K562 (cell line): ENCODE measurements around the gene PARD3B. TPM values are rescaled to one million over a fixed set of nuclear protein-coding genes. Genes with fewer than 3 reads are reported as not detected.

Experiments
- ATAC-seq: fragments of 200-7000 bp; cut with Tn5 transposase; 3 replicates; pipeline ENCODE4 v1.9.1; 2020; ENCODE audit warnings: moderate library complexity
- BruUV-seq: library from RNA; stranded (reverse); fragments of 400-500 nt; replicated peaks from 2 replicates; lab custom pipeline; 2021; lab: Mats Ljungman, UMichigan
- CTCF ChIA-PET: fragments of 300-600 bp; formaldehyde crosslinking; extraction: SDS; loops from one replicate; lab custom pipeline; 2021; ENCODE audit warnings: low intra/inter-chr PET ratio; lab: Yijun Ruan, JAX
- POLR2A ChIA-PET: fragments of 300-600, 350-650 bp; sonication (Branson Sonifier 250); formaldehyde crosslinking; extraction: SDS; loops from one replicate; lab custom pipeline; 2021; ENCODE audit warnings: antibody characterized with exemption, inconsistent platforms; lab: Yijun Ruan, JAX
- DNase-seq, 4 experiments: peaks; one replicate each; pipeline versions ENCODE4 v3.0.0 to v3.0.0-alpha.2; 2011 to 2018; ENCODE audit warnings: low spot score in 3 of 4, mixed read lengths in 3 of 4; ENCODE audit errors: extremely low read depth in 1 of 4
- FAIRE-seq: peaks from 2 replicates; lab custom pipeline; 2011; peaks lifted over from hg19 to GRCh38; lab: Jason Lieb, UNC
- H2AFZ ChIP-seq: 2 replicates; pipeline ENCODE4 v1.6.0; 2011; ENCODE audit warnings: low read depth, low read length, control low read depth, inconsistent platforms
- H3K27ac ChIP-seq: fragments of 200-600 bp; 3 replicates; pipeline ENCODE4 v1.8.0; 2011; ENCODE audit warnings: low read depth, mild to moderate bottlenecking, control low read depth, inconsistent platforms, low read length, moderate library complexity, mixed read lengths; ENCODE audit errors: extremely low read depth
- H3K27me3 ChIP-seq, 2 experiments: fragments of 300-600 bp in 1 of 2; 2 replicates in 1 of 2; 3 replicates in 1 of 2; pipeline versions ENCODE4 v1.6.0 to v1.8.0; 2011; ENCODE audit warnings: inconsistent platforms in 2 of 2, low read length in 2 of 2, mild to moderate bottlenecking in 1 of 2, mixed read lengths in 1 of 2, moderate library complexity in 1 of 2; ENCODE audit not compliant: control insufficient read depth in 2 of 2, insufficient read depth in 2 of 2
- H3K36me3 ChIP-seq: fragments of 300-600 bp; 3 replicates; pipeline ENCODE4 v1.8.0; 2011; ENCODE audit warnings: mild to moderate bottlenecking, low read length, inconsistent platforms; ENCODE audit not compliant: control insufficient read depth, insufficient read depth
- H3K4me1 ChIP-seq, 2 experiments: fragments of 200-600 bp in 1 of 2; replicated peaks in 1 of 2; 2 replicates in 1 of 2; 3 replicates in 1 of 2; pipeline versions ENCODE4 v1.5.1 to v1.8.0; 2011; ENCODE audit warnings: inconsistent platforms in 2 of 2, low read length in 2 of 2, mild to moderate bottlenecking in 1 of 2, mixed read lengths in 1 of 2, moderate library complexity in 1 of 2; ENCODE audit not compliant: control insufficient read depth in 2 of 2, insufficient read depth in 2 of 2
- H3K4me2 ChIP-seq: 2 replicates; pipeline ENCODE4 v1.6.1; 2011; ENCODE audit warnings: low read length, control low read depth, inconsistent platforms, mixed read lengths; ENCODE audit not compliant: insufficient read depth
- H3K4me3 ChIP-seq: fragments of 200-600 bp; sonication (generic), shearing (Covaris generic); 2 replicates; pipeline ENCODE4 v1.5.1; 2016; ENCODE audit warnings: control low read depth, inconsistent platforms
- H3K79me2 ChIP-seq: fragments of 200-600 bp; 3 replicates; pipeline ENCODE4 v1.8.0; 2011; ENCODE audit warnings: low read length, inconsistent platforms; ENCODE audit not compliant: control insufficient read depth, insufficient read depth
- H3K9ac ChIP-seq, 2 experiments: 2 replicates each; pipeline versions ENCODE4 v1.6.0 to v1.6.1; 2011; ENCODE audit warnings: low read depth in 2 of 2, low read length in 2 of 2, control low read depth in 1 of 2, inconsistent platforms in 1 of 2, mild to moderate bottlenecking in 1 of 2, mixed read lengths in 1 of 2; ENCODE audit not compliant: insufficient read depth in 1 of 2
- H3K9me1 ChIP-seq: one replicate; pipeline ENCODE4 v1.6.0; 2011; ENCODE audit warnings: inconsistent platforms, mild to moderate bottlenecking, low read length, moderate library complexity; ENCODE audit not compliant: control insufficient read depth, insufficient read depth
- H3K9me3 ChIP-seq: replicated peaks from 2 replicates; pipeline ENCODE4 v1.5.1; 2011; ENCODE audit warnings: low read depth, low read length, inconsistent platforms; ENCODE audit not compliant: control insufficient read depth, insufficient read depth
- H4K20me1 ChIP-seq: replicated peaks from 2 replicates; pipeline ENCODE4 v1.6.1; 2011; ENCODE audit warnings: low read length, inconsistent platforms, mixed read lengths; ENCODE audit not compliant: control insufficient read depth, insufficient read depth
- ARHGAP35 ChIP-seq: fragments of 450-650 bp; IDR thresholded peaks from 2 replicates; pipeline ENCODE4 v1.6.1; 2018; ENCODE audit not compliant: partially characterized antibody
- CBX3 ChIP-seq, 2 experiments: IDR thresholded peaks; 1 replicate in 1 of 2; 2 replicates in 1 of 2; pipeline ENCODE4 v1.6.1; 2012; ENCODE audit warnings: inconsistent platforms in 2 of 2, low read length in 2 of 2, borderline replicate concordance in 1 of 2, control low read depth in 1 of 2
- ELK1 ChIP-seq: sonication (generic); formaldehyde crosslinking; IDR thresholded peaks from 2 replicates; pipeline ENCODE4 v1.8.1; 2022; ENCODE audit warnings: missing genetic modification reagents
- ETV1 ChIP-seq: fragments of 450-650 bp; conservative IDR thresholded peaks from 2 replicates; pipeline ENCODE4 v1.6.1; 2016; ENCODE audit warnings: missing genetic modification characterization, control low read depth, low read depth, missing compliant biosample characterization
- ETV6 ChIP-seq, 3 experiments: fragments of 150-350 bp in 1 of 3; sonication (generic) in 1 of 3; formaldehyde crosslinking in 1 of 3; IDR thresholded peaks; 2 replicates each; pipeline versions ENCODE4 v1.6.1 to v1.8.0; 2014 to 2022; ENCODE audit warnings: borderline replicate concordance in 2 of 3, low read depth in 2 of 3, antibody characterized with exemption in 1 of 3, low read length in 1 of 3, mild to moderate bottlenecking in 1 of 3, missing genetic modification reagents in 1 of 3
- JUND ChIP-seq, 2 experiments: IDR thresholded peaks; 2 replicates in 1 of 2; 3 replicates in 1 of 2; pipeline ENCODE4 v1.6.1; 2011; ENCODE audit warnings: borderline replicate concordance in 2 of 2, low read depth in 2 of 2, low read length in 2 of 2, improper control_type of control experiment in 1 of 2, missing biosample characterization in 1 of 2, missing genetic modification characterization in 1 of 2, missing genetic modification reagents in 1 of 2
- MYBL2 ChIP-seq, 2 experiments: fragments of 450-650 bp in 1 of 2; sonication (generic) in 1 of 2; formaldehyde crosslinking in 1 of 2; IDR thresholded peaks; 2 replicates each; pipeline versions ENCODE4 v1.6.1 to v1.8.1; 2017 to 2022; ENCODE audit warnings: borderline replicate concordance in 1 of 2, inconsistent platforms in 1 of 2, low read depth in 1 of 2, mild to moderate bottlenecking in 1 of 2, missing genetic modification reagents in 1 of 2, moderate library complexity in 1 of 2
- PCBP1 ChIP-seq: fragments of 200-400 bp; formaldehyde crosslinking; IDR thresholded peaks from 2 replicates; pipeline ENCODE4 v1.6.1; 2018; ENCODE audit warnings: mild to moderate bottlenecking, low read depth, low read length; ENCODE audit not compliant: poor library complexity, severe bottlenecking
- RBM34 ChIP-seq: fragments of 200-400 bp; formaldehyde crosslinking; IDR thresholded peaks from 2 replicates; pipeline ENCODE4 v1.6.1; 2018; ENCODE audit warnings: low read length, borderline replicate concordance; ENCODE audit not compliant: insufficient read depth
- TAF15 ChIP-seq: fragments of 200-400 bp; formaldehyde crosslinking; IDR thresholded peaks from 2 replicates; pipeline ENCODE4 v1.6.1; 2017; ENCODE audit warnings: mild to moderate bottlenecking, low read depth, low read length, moderate library complexity
- TCF15 ChIP-seq: fragments of 250-450 bp; sonication (Bioruptor Pico); IDR thresholded peaks from 2 replicates; pipeline ENCODE4 v1.8.0; 2022; ENCODE audit warnings: moderate library complexity, mild to moderate bottlenecking, inconsistent platforms
- ZNF224 ChIP-seq: sonication (generic); formaldehyde crosslinking; IDR thresholded peaks from 2 replicates; pipeline ENCODE4 v1.8.0; 2022; ENCODE audit warnings: mild to moderate bottlenecking, missing genetic modification reagents
- ZNF274 ChIP-seq: IDR thresholded peaks from 2 replicates; pipeline ENCODE4 v1.6.1; 2011; ENCODE audit warnings: low read depth, mild to moderate bottlenecking, low read length, moderate library complexity, borderline replicate concordance
- ZNF589 ChIP-seq: fragments of 200-800 bp; sonication (Bioruptor generic); IDR thresholded peaks from 2 replicates; pipeline ENCODE4 v1.6.1; 2016; ENCODE audit warnings: low read depth, missing genetic modification characterization, missing compliant biosample characterization
- ZNF778 ChIP-seq: fragments of 450-650 bp; formaldehyde crosslinking; IDR thresholded peaks from 2 replicates; pipeline ENCODE4 v1.4.0; 2020; ENCODE audit warnings: mild to moderate bottlenecking, moderate library complexity
- WGBS: fragments of 100-300 bp; shearing (Covaris generic); methylation state at CpG from one replicate; pipeline ENCODE4 v1.1.6; 2016; ENCODE audit warnings: low coverage, mixed read lengths; ENCODE audit not compliant: insufficient coverage; ENCODE audit errors: missing lambda C conversion rate; 5-methylcytosine and 5-hydroxymethylcytosine counted together
- in situ Hi-C: fragments of 300-500 bp; cut with MboI; formaldehyde crosslinking; loops from 4 replicates; pipeline ENCODE4 v1.15.0; 2018; ENCODE audit warnings: inconsistent platforms, mixed read lengths
- intact Hi-C: fragments of 100-400 bp; cut with micrococcal nuclease; formaldehyde crosslinking; loops from 2 replicates; pipeline ENCODE4 v1.14.2; 2022
- polyA plus RNA-seq, 8 experiments: library from polyadenylated mRNA; depleted of rRNA in 4 of 8; stranded (reverse) in 5 of 8; unstranded in 3 of 8; fragments of >200 nt; fragmentation: Nextera tagmentation in 2 of 8; fragmentation: Illumina TruSeq in 1 of 8; extraction: Ambion mirVana in 2 of 8; extraction: Trizol in 1 of 8; gene quantifications; 2 replicates each; pipeline versions ENCODE4 v1.2.1 to v1.2.3, GENCODE V29; 2011 to 2014; ENCODE audit warnings: inconsistent platforms in 1 of 8, missing spikeins in 1 of 8
- total RNA-seq, 7 experiments: library from RNA; depleted of rRNA in 6 of 7; stranded (reverse); fragments of >200 nt in 6 of 7; fragmentation: Illumina TruSeq in 2 of 7; extraction: Trizol in 2 of 7; gene quantifications; 2 replicates each; pipeline versions ENCODE4 v1.2.1 to v1.2.3, GENCODE V29; 2011 to 2021; ENCODE audit warnings: low replicate concordance in 1 of 7

Gene PARD3B
- total and polyA plus RNA-seq, 9 of the 15 experiments (the other 6 are each of a cell fraction or from before 2014, with no cell fraction given), result 0.15 to 3.0 (median 1.1) TPM

- H2AFZ ChIP-seq, result no peak overlapping the region
- no peak for FAIRE-seq
Observed at GRCh38 chr2:205531489-205532148, 986.3 kb downstream of the PARD3B start.

GRCh38 chr2:205535001-205535400 is 989.7 kb downstream of the PARD3B start:
- no TSS peak for BruUV-seq
- Histone ChIP-seq H3K9ac (no peak overlapping the region), H3K4me3 (no peak overlapping the region), H4K20me1 (no peaks in the 10 kb centered on the region), H3K9me3 (no peaks in the 10 kb centered on the region), H3K27me3 (no peaks in the 10 kb centered on the region), H3K27ac (no peak overlapping the region), H3K36me3 (no peaks in the 10 kb centered on the region), H3K9me1 (no peaks in the 10 kb centered on the region), H3K4me2 (no peak overlapping the region), H2AFZ (no peak overlapping the region), H3K4me1 (no peaks in the 10 kb centered on the region), H3K79me2 (no peaks in the 10 kb centered on the region)
- ATAC-seq, result no peak
- DNase-seq, result no peak
- FAIRE-seq, result no peak
- intact Hi-C loops, result no loop called here
- 0% methylated on average over 3 of the region's 3 CpGs for WGBS
- in situ Hi-C loops, result no loop called here
- ChIA-PET POLR2A (no interaction called here), CTCF (no interaction called here)
- TF ChIP-seq PCBP1, result no peak
- TF ChIP-seq ELK1 (CRISPR knock-in tag), result no peak
- TF ChIP-seq ZNF274, result no peak
- TF ChIP-seq TAF15, result no peak
- TF ChIP-seq ZNF224, result no peak
- TF ChIP-seq CBX3 (IDR thresholded peaks at IDR 0.05; ENCODE audit: borderline replicate concordance in 1 of 2, low read length in 2 of 2), result no peak
- TF ChIP-seq ZNF778 (CRISPR knock-in tag), result no peak
- no peak for TF ChIP-seq ARHGAP35
- no peak for TF ChIP-seq JUND (IDR thresholded peaks at IDR 0.05; ENCODE audit: borderline replicate concordance, low read depth, low read length)
- no peak for TF ChIP-seq JUND (tag; IDR thresholded peaks at IDR 0.05; ENCODE audit: borderline replicate concordance, low read depth, low read length)
- TF ChIP-seq RBM34, result no peak
- no peak for TF ChIP-seq ZNF589
- no peak for TF ChIP-seq TCF15 (CRISPR knock-in tag)

More at GRCh38 chr2:205531489-205532148, 986.3 kb downstream of the PARD3B start:
- intact Hi-C loops, result no loop called here
- no peak overlapping the region for H3K4me3 ChIP-seq
- H3K36me3 ChIP-seq, result no peaks in the 10 kb centered on the region
- TF ChIP-seq MYBL2 (IDR thresholded peaks at IDR 0.05; ENCODE audit: low read depth) (no peak), MYBL2 (CRISPR knock-in tag; IDR thresholded peaks at IDR 0.05; ENCODE audit: borderline replicate concordance) (no peak), ETV1 (tag) (no peak), ETV6 (IDR thresholded peaks at IDR 0.05; ENCODE audit: borderline replicate concordance in 1 of 2, low read depth in 2 of 2, low read length in 1 of 2) (no peak), ETV6 (CRISPR knock-in tag; IDR thresholded peaks at IDR 0.05; ENCODE audit: borderline replicate concordance) (no peak)
- TF ChIP-seq, all 486 proteins: peak for 0
- no peaks in the 10 kb centered on the region for H3K79me2 ChIP-seq
- CTCF ChIA-PET, result no interaction called here
- in situ Hi-C loops, result no loop called here
- POLR2A ChIA-PET, result no interaction called here
- DNase-seq (no peak), ATAC-seq (no peak)
- no peaks in the 10 kb centered on the region for H3K9me1 ChIP-seq
- no peak overlapping the region for H3K9ac ChIP-seq
- WGBS, result 1% methylated on average over 9 of the region's 9 CpGs
- H4K20me1 ChIP-seq, result no peaks in the 10 kb centered on the region
- H3K27ac ChIP-seq, result no peak overlapping the region
- no TSS peak for BruUV-seq
- H3K4me2 ChIP-seq, result no peak overlapping the region
- H3K9me3 ChIP-seq, result no peaks in the 10 kb centered on the region
- H3K4me1 ChIP-seq, result no peaks in the 10 kb centered on the region
- H3K27me3 ChIP-seq, result no peaks in the 10 kb centered on the region
